Measurements from ENCODE around the gene CDK5RAP2.

GRCh38 chr9:120397453-120397852 is 182.5 kb downstream of the CDK5RAP2 start:
- TF ChIP-seq CTCF (conservative IDR thresholded peaks at IDR 0.05 in 1 of 2, IDR thresholded peaks at IDR 0.05 in 1 of 2; ENCODE audit: low read depth in 1 of 2, low read length in 2 of 2) (no peak), EZH2 (IDR thresholded peaks at IDR 0.05; ENCODE audit: low read length, missing control alignments) (no peak)

Measured in fibroblast of lung (primary cell).